Activated naive CD8-positive, alpha-beta T cell treated with anti-CD3 and anti-CD28 coated beads, Interleukin-2, amount 10 ng/mL, durations not matched to agents 7 days and 5 days (primary cell): Measurements from ENCODE around the gene SIX3. TPM values are rescaled to one million over a fixed set of nuclear protein-coding genes. Genes with fewer than 3 reads are reported as not detected.

Experiments
- ATAC-seq: fragments of 150-1000 bp; cut with Tn5 transposase; one replicate; pipeline ENCODE4 v1.10.0; 2021; ENCODE audit warnings: low read depth, moderate library complexity
- POLR2A ChIA-PET: fragments of 350-600 bp; sonication (Branson Sonifier 250); formaldehyde crosslinking; loops from one replicate; lab custom pipeline; 2021; ENCODE audit warnings: antibody characterized with exemption; lab: Charles Lee
- DNase-seq: peaks from one replicate; pipeline ENCODE4 v3.0.0; 2021
- H3K27ac Mint-ChIP-seq: one replicate; pipeline ENCODE4 v1.8.0; 2022; ENCODE audit warnings: mild to moderate bottlenecking, mixed read lengths
- H3K27me3 Mint-ChIP-seq: one replicate; pipeline ENCODE4 v1.8.0; 2022; ENCODE audit warnings: mild to moderate bottlenecking, moderate library complexity, mixed read lengths
- H3K36me3 Mint-ChIP-seq: one replicate; pipeline ENCODE4 v1.8.0; 2021; ENCODE audit warnings: mild to moderate bottlenecking, mixed read lengths
- H3K4me1 Mint-ChIP-seq: one replicate; pipeline ENCODE4 v1.8.0; 2021; ENCODE audit warnings: mixed read lengths
- H3K4me3 Mint-ChIP-seq: one replicate; pipeline ENCODE4 v1.8.0; 2022; ENCODE audit warnings: mild to moderate bottlenecking, moderate library complexity, mixed read lengths
- H3K9me3 Mint-ChIP-seq: one replicate; pipeline ENCODE4 v1.8.0; 2021; ENCODE audit warnings: mixed read lengths
- total RNA-seq, 2 experiments: library from RNA; stranded (reverse); gene quantifications; one replicate each; pipeline ENCODE4 v1.2.3, GENCODE V29; 2021

Gene SIX3
- total RNA-seq, 2 experiments from 2014 or later, result not detected

GRCh38 chr2:44981714-44982108 is 40.2 kb downstream of the SIX3 start:
- Mint-ChIP-seq H3K4me1 (peaks cover 2% of the 10 kb centered on the region), H3K27ac (no peak overlapping the region), H3K27me3 (peaks cover 14% of the 10 kb centered on the region), H3K4me3 (no peak overlapping the region), H3K36me3 (no peaks in the 10 kb centered on the region), H3K9me3 (no peaks in the 10 kb centered on the region)
- POLR2A ChIA-PET, result no interaction called here
- ATAC-seq, result peak; percentile 58
- DNase-seq, result peak; percentile 67

GRCh38 chr2:44983836-44984604 is 42.5 kb downstream of the SIX3 start:
- Mint-ChIP-seq H3K27ac (no peak overlapping the region), H3K9me3 (peaks cover 3% of the 10 kb centered on the region), H3K4me3 (no peak overlapping the region), H3K27me3 (peaks cover 12% of the 10 kb centered on the region), H3K4me1 (peaks cover 3% of the 10 kb centered on the region), H3K36me3 (no peaks in the 10 kb centered on the region)
- no peak for DNase-seq
- POLR2A ChIA-PET, result no interaction called here
- no peak for ATAC-seq

GRCh38 chr2:44989176-44989575 is 47.7 kb downstream of the SIX3 start:
- H3K27me3 Mint-ChIP-seq, result peaks cover 29% of the 10 kb centered on the region
- H3K36me3 Mint-ChIP-seq, result no peaks in the 10 kb centered on the region
- H3K4me3 Mint-ChIP-seq, result no peak overlapping the region
- peaks cover 8% of the 10 kb centered on the region for H3K9me3 Mint-ChIP-seq
- H3K27ac Mint-ChIP-seq, result no peak overlapping the region
- peaks cover 1% of the 10 kb centered on the region for H3K4me1 Mint-ChIP-seq
- DNase-seq (no peak), ATAC-seq (no peak)
- POLR2A ChIA-PET, result no interaction called here

DNA sequence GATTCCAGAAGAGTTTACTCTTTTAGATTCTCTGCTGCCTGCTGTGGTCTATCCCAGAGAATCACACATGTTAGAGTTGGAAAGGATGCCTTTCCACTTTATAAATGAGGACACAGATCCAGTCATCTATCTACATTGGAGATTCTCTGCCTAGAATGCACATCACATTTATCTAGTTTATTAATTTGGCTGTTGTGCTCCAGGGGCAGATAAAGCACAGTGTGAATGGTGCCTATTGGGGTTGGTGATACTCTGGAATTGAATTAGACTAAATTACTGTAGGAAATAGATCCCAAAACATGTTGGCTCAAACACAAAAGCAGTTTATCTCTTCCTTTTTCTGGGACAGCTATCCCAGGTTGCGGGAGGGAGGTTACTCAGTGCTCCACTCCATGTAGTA is 52.9 kb downstream of the SIX3 start:
- H3K36me3 Mint-ChIP-seq, result no peaks in the 10 kb centered on the region
- peaks cover 66% of the 10 kb centered on the region for H3K27me3 Mint-ChIP-seq
- no peak for ATAC-seq
- H3K27ac Mint-ChIP-seq, result no peak overlapping the region
- H3K4me3 Mint-ChIP-seq, result no peak overlapping the region
- no peak for DNase-seq
- POLR2A ChIA-PET, result no interaction called here
- H3K9me3 Mint-ChIP-seq, result peaks cover 5% of the 10 kb centered on the region
- no peaks in the 10 kb centered on the region for H3K4me1 Mint-ChIP-seq

Other genes starting within 250 kb of the SIX3 start
- not detected for gene SIX2, start 67.8 kb downstream of the SIX3 start, total RNA-seq